ENCODE measurements around the gene FOXP1. TPM values are rescaled to one million over a fixed set of nuclear protein-coding genes. Genes with fewer than 3 reads are reported as not detected.

FOXP1 gene
- total and polyA plus RNA-seq, 2 of the 13 experiments (the other 11 are each of a cell fraction or from before 2014, with no cell fraction given), result 40.4 to 59.0 TPM

DNA sequence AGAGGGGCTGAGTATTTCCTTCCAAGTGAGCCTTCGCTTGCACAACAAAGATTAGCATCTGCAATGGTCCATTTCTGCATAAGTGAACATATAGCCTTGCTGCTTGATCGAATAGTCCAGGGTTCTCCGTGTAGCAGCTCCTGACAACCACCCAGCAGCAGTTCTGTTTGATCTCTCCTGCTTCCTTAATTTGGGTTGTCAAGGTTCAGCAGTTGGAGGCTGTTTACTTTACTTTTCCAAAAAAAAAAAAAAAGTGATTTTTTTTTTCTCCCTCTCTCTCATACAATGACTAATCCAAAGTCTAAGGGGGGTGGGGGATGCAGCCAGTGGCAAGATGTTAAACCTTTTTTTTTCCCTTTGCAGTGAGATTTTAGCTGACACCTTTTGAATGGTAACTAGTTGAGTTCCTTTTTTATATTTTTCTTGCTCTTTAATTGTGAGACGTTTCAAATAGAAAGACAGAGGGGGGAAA is 3.6 kb downstream of the FOXP1 start (continued):
- TF ChIP-seq ZNF780A (CRISPR knock-in tag; IDR thresholded peaks at IDR 0.05), result no peak
- TF ChIP-seq, protein P1, sequence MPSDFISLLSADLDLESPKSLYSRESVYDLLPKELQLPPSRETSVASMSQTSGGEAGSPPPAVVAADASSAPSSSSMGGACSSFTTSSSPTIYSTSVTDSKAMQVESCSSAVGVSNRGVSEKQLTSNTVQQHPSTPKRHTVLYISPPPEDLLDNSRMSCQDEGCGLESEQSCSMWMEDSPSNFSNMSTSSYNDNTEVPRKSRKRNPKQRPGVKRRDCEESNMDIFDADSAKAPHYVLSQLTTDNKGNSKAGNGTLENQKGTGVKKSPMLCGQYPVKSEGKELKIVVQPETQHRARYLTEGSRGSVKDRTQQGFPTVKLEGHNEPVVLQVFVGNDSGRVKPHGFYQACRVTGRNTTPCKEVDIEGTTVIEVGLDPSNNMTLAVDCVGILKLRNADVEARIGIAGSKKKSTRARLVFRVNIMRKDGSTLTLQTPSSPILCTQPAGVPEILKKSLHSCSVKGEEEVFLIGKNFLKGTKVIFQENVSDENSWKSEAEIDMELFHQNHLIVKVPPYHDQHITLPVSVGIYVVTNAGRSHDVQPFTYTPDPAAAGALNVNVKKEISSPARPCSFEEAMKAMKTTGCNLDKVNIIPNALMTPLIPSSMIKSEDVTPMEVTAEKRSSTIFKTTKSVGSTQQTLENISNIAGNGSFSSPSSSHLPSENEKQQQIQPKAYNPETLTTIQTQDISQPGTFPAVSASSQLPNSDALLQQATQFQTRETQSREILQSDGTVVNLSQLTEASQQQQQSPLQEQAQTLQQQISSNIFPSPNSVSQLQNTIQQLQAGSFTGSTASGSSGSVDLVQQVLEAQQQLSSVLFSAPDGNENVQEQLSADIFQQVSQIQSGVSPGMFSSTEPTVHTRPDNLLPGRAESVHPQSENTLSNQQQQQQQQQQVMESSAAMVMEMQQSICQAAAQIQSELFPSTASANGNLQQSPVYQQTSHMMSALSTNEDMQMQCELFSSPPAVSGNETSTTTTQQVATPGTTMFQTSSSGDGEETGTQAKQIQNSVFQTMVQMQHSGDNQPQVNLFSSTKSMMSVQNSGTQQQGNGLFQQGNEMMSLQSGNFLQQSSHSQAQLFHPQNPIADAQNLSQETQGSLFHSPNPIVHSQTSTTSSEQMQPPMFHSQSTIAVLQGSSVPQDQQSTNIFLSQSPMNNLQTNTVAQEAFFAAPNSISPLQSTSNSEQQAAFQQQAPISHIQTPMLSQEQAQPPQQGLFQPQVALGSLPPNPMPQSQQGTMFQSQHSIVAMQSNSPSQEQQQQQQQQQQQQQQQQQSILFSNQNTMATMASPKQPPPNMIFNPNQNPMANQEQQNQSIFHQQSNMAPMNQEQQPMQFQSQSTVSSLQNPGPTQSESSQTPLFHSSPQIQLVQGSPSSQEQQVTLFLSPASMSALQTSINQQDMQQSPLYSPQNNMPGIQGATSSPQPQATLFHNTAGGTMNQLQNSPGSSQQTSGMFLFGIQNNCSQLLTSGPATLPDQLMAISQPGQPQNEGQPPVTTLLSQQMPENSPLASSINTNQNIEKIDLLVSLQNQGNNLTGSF (CRISPR knock-in tag; IDR thresholded peaks at IDR 0.05), result no peak
- peak; percentile 55; the same call in 1 of the 2 replicates for TF ChIP-seq ZNF746 (CRISPR knock-in tag; IDR thresholded peaks at IDR 0.05)
- no peak for TF ChIP-seq ZNF224 (CRISPR knock-in tag; IDR thresholded peaks at IDR 0.05)
- TF ChIP-seq, protein P2, sequence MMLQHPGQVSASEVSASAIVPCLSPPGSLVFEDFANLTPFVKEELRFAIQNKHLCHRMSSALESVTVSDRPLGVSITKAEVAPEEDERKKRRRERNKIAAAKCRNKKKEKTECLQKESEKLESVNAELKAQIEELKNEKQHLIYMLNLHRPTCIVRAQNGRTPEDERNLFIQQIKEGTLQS (CRISPR knock-in tag; IDR thresholded peaks at IDR 0.05), result no peak
- TF ChIP-seq MATR3 (CRISPR knock-in tag; IDR thresholded peaks at IDR 0.05), result no peak
- TF ChIP-seq, protein P3, sequence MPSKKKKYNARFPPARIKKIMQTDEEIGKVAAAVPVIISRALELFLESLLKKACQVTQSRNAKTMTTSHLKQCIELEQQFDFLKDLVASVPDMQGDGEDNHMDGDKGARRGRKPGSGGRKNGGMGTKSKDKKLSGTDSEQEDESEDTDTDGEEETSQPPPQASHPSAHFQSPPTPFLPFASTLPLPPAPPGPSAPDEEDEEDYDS (CRISPR knock-in tag; IDR thresholded peaks at IDR 0.05), result no peak
- no peak for TF ChIP-seq ZSCAN29 (CRISPR knock-in tag; conservative IDR thresholded peaks at IDR 0.05)
- no peak for TF ChIP-seq NRL (CRISPR knock-in tag; IDR thresholded peaks at IDR 0.05; ENCODE audit: borderline replicate concordance)
- TF ChIP-seq PLRG1 (conservative IDR thresholded peaks at IDR 0.05), result no peak
- no peak for TF ChIP-seq HHEX (CRISPR knock-in tag; IDR thresholded peaks at IDR 0.05)
- no peak for TF ChIP-seq ZNF589 (CRISPR knock-in tag; conservative IDR thresholded peaks at IDR 0.05)
- TF ChIP-seq, protein P4, sequence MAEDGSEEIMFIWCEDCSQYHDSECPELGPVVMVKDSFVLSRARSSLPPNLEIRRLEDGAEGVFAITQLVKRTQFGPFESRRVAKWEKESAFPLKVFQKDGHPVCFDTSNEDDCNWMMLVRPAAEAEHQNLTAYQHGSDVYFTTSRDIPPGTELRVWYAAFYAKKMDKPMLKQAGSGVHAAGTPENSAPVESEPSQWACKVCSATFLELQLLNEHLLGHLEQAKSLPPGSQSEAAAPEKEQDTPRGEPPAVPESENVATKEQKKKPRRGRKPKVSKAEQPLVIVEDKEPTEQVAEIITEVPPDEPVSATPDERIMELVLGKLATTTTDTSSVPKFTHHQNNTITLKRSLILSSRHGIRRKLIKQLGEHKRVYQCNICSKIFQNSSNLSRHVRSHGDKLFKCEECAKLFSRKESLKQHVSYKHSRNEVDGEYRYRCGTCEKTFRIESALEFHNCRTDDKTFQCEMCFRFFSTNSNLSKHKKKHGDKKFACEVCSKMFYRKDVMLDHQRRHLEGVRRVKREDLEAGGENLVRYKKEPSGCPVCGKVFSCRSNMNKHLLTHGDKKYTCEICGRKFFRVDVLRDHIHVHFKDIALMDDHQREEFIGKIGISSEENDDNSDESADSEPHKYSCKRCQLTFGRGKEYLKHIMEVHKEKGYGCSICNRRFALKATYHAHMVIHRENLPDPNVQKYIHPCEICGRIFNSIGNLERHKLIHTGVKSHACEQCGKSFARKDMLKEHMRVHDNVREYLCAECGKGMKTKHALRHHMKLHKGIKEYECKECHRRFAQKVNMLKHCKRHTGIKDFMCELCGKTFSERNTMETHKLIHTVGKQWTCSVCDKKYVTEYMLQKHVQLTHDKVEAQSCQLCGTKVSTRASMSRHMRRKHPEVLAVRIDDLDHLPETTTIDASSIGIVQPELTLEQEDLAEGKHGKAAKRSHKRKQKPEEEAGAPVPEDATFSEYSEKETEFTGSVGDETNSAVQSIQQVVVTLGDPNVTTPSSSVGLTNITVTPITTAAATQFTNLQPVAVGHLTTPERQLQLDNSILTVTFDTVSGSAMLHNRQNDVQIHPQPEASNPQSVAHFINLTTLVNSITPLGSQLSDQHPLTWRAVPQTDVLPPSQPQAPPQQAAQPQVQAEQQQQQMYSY (CRISPR knock-in tag; IDR thresholded peaks at IDR 0.05), result no peak
- TF ChIP-seq, protein P5, sequence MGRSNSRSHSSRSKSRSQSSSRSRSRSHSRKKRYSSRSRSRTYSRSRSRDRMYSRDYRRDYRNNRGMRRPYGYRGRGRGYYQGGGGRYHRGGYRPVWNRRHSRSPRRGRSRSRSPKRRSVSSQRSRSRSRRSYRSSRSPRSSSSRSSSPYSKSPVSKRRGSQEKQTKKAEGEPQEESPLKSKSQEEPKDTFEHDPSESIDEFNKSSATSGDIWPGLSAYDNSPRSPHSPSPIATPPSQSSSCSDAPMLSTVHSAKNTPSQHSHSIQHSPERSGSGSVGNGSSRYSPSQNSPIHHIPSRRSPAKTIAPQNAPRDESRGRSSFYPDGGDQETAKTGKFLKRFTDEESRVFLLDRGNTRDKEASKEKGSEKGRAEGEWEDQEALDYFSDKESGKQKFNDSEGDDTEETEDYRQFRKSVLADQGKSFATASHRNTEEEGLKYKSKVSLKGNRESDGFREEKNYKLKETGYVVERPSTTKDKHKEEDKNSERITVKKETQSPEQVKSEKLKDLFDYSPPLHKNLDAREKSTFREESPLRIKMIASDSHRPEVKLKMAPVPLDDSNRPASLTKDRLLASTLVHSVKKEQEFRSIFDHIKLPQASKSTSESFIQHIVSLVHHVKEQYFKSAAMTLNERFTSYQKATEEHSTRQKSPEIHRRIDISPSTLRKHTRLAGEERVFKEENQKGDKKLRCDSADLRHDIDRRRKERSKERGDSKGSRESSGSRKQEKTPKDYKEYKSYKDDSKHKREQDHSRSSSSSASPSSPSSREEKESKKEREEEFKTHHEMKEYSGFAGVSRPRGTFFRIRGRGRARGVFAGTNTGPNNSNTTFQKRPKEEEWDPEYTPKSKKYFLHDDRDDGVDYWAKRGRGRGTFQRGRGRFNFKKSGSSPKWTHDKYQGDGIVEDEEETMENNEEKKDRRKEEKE (IDR thresholded peaks at IDR 0.05), result no peak
- TF ChIP-seq, protein P6, sequence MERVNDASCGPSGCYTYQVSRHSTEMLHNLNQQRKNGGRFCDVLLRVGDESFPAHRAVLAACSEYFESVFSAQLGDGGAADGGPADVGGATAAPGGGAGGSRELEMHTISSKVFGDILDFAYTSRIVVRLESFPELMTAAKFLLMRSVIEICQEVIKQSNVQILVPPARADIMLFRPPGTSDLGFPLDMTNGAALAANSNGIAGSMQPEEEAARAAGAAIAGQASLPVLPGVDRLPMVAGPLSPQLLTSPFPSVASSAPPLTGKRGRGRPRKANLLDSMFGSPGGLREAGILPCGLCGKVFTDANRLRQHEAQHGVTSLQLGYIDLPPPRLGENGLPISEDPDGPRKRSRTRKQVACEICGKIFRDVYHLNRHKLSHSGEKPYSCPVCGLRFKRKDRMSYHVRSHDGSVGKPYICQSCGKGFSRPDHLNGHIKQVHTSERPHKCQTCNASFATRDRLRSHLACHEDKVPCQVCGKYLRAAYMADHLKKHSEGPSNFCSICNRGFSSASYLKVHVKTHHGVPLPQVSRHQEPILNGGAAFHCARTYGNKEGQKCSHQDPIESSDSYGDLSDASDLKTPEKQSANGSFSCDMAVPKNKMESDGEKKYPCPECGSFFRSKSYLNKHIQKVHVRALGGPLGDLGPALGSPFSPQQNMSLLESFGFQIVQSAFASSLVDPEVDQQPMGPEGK (CRISPR knock-in tag; IDR thresholded peaks at IDR 0.05), result peak; percentile 27; the same call in 1 of the 2 replicates
- TF ChIP-seq ZFP62 (CRISPR knock-in tag; IDR thresholded peaks at IDR 0.05), result no peak
